ENCODE results near the gene HTD2.

Gene HTD2

DNA sequence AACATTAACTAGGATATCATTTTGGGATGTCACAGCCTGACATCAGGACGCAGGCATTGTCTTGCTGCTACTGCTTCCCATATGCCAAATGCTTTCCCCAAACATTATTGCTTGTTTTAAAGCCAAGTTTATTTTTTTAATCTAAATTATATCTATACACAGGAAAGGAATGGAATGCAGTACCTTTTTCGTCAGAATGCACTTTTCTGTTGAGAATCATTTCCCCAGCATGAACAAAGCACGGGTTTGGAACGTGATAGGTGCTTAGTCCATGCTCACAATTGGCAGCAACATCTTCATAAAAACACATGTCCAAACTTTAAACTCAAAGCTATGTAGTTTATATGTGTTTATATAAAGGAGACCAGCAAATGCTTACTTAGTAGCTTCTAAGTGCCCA lies 52.5 kb downstream of the HTD2 start:
- DNase-seq (ENCODE audit: low spot score), result no peak

DNA sequence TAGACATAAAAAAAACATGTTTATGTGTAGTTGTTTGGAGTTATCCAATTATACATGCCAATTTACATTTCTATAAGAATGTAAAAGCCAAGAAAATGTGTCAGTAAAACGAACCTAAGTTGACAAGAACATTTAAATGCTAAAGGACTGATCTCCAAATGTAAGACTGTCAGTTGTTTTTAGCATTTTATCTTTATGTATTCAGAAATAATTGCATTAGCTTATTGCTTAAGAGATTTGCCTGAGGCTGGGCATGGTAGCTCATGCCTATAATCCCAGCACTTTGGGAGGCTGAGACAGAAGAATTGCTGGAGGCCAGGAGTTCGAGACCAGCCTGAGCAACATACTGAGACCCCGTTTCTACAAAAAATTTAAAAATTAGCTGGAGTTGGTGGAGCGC lies 53.3 kb downstream of the HTD2 start:
- DNase-seq (ENCODE audit: low spot score), result no peak

GRCh38 chr3:58361866-58362265 lies 55.5 kb downstream of the HTD2 start:
- DNase-seq (ENCODE audit: low spot score), result no peak

GRCh38 chr3:58366699-58367098 lies 60.4 kb downstream of the HTD2 start:
- DNase-seq (ENCODE audit: low spot score), result no peak

- DNase-seq (ENCODE audit: low spot score), result no peak
Observed at GRCh38 chr3:58369038-58369437, 62.7 kb downstream of the HTD2 start.
